ENCODE data around the gene ATF7. TPM values are rescaled to one million over a fixed set of nuclear protein-coding genes. Genes with fewer than 3 reads are reported as not detected.

The ATF7 gene
- polyA plus RNA-seq, 1 of the 3 experiments (the other 2 are of a cell fraction), result 12.8 TPM

DNA sequence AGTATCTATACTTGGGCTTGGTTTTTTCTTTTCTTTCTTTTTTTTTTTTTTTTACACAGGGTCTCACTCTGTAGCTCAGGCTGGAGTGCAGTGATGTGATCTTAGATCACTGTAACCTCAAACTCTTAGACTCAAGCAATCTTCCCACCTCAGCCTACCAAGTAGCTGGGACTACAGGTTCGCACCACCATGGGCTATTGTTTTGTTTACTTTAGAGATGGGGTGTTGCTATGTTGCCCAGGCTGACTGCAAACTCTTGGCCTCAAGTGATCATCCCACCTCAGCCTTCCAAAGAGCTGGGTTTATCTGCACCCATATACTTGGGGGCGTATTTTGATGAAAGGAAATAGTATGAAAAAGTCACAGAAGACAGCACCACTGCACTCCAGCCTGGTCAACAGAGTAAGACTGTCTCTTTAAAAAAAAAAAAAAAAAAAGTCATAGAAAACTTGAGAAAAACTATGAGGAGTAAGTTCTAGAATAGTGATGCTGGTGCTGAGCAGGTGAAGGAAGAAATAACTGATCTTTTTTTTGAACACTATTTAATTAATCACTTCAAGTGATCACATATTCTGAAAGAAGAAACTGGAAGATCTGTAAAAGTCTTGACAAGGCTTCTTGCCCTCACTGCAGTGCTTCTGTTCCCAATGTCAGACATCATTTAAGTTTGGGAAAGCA is 65.1 kb downstream of the ATF7 start:
- Histone ChIP-seq H3K9me3 (no peaks in the 10 kb centered on the region), H3K4me2 (peak overlapping the region; percentile 64), H3K9me2 (no peaks in the 10 kb centered on the region), H3K4me3 (ENCODE audit: low read depth in 2 of 2, low read length in 1 of 2) (no peak overlapping the region), H3F3A (replicated peaks; ENCODE audit: insufficient read depth) (peaks cover 27% of the 10 kb centered on the region), H3K9ac (peak overlapping the region; percentile 33; the same call in 1 of the 2 replicates), H3K36me3 (replicated peaks in 1 of 2; ENCODE audit: control insufficient read depth in 1 of 2, insufficient read depth in 2 of 2, low read length in 1 of 2) (no peaks in the 10 kb centered on the region), H3K79me2 (ENCODE audit: insufficient read depth) (peaks cover 5% of the 10 kb centered on the region; the same call in 1 of the 2 replicates), H3K27ac (ENCODE audit: low read depth in 2 of 2, low read length in 1 of 2) (peak overlapping the region; percentile 12 to 89; a peak in 3 of 4 replicates), H2AFZ (ENCODE audit: low read depth) (no peak overlapping the region), H3K27me3 (ENCODE audit: insufficient read depth) (no peaks in the 10 kb centered on the region), H4K20me1 (ENCODE audit: insufficient read depth) (peaks cover 13% of the 10 kb centered on the region), H3K4me1 (ENCODE audit: control insufficient read depth in 1 of 2, insufficient read depth in 2 of 2, low read depth in 1 of 2, low read length in 1 of 2) (peaks cover 0 to 19% of the 10 kb centered on the region in 2 experiments; a peak in 2 of 4 replicates)
- WGBS (ENCODE audit: low lambda C conversion rate), result 73% methylated on average over 2 of the region's 2 CpGs
- TF ChIP-seq CHD2 (IDR thresholded peaks at IDR 0.05; ENCODE audit: low read length, partially characterized antibody), result no peak
- no peak for DNase-seq
- ChIA-PET POLR2A (no interaction called here), CTCF (interaction anchor here (0.9 to 1.4 kb wide), 3 partner anchors 23 to 182 kb away, joined by 3 to 4 read pairs (median 3); partner anchors contain the start of gene ATP5MC2)

DNA sequence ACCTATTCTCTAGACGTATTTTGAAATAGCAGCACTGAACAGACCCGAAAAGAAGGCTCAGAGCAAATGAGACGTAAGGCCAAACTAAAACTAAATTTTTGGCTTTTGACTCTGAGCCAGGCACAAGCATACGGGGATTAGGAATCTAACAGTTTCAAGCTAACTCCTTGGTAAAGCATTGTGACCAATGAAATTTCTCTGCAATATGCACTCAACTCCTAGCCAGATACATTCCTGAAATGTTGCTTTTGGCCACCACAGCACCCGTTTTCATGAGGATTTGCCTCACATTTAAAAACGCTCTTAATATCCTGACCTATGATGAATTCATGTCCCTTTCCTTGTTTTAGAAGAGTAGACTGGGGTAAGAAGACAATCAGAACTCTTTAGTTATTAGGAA is 65.8 kb downstream of the ATF7 start:
- CTCF ChIA-PET, result no interaction called here

DNA sequence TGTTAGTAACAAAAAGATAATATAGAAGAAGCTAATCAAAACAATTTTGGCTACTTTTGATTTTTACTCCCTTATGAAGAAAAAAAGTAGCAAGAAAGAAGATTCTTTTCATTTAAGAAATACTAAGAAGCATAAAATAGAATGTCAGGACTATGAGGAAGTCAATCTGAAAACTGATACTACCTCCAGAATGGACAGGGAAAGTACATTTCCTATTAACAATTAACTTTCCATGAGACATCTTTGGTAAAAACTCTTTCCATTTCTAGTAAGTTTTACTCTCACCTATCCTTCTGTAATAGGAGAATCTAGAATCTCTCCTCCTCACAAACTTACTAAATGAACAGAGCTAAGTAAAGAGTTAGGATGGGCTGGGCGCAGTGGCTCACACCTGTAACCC is 67.6 kb downstream of the ATF7 start:
- CTCF ChIA-PET, result interaction anchor here (0.9 to 3.7 kb wide), 3 partner anchors 15 to 188 kb away, joined by 3 to 13 read pairs (median 3); partner anchors contain the start of gene ATP5MC2
- POLR2A ChIA-PET, result no interaction called here
- no peak overlapping the region for H3K9ac ChIP-seq
- H3F3A ChIP-seq (replicated peaks; ENCODE audit: insufficient read depth), result peaks cover 27% of the 10 kb centered on the region
- DNase-seq, result no peak
- TF ChIP-seq RCOR1 (IDR thresholded peaks at IDR 0.05; ENCODE audit: low read length) (no peak), RXRA (IDR thresholded peaks at IDR 0.05; ENCODE audit: borderline replicate concordance, low read depth) (no peak), EZH2phosphoT487 (IDR thresholded peaks at IDR 0.05; ENCODE audit: borderline replicate concordance, low read depth) (no peak), FOXM1 (IDR thresholded peaks at IDR 0.05; ENCODE audit: low read depth) (no peak)
- TF ChIP-seq, protein P1, sequence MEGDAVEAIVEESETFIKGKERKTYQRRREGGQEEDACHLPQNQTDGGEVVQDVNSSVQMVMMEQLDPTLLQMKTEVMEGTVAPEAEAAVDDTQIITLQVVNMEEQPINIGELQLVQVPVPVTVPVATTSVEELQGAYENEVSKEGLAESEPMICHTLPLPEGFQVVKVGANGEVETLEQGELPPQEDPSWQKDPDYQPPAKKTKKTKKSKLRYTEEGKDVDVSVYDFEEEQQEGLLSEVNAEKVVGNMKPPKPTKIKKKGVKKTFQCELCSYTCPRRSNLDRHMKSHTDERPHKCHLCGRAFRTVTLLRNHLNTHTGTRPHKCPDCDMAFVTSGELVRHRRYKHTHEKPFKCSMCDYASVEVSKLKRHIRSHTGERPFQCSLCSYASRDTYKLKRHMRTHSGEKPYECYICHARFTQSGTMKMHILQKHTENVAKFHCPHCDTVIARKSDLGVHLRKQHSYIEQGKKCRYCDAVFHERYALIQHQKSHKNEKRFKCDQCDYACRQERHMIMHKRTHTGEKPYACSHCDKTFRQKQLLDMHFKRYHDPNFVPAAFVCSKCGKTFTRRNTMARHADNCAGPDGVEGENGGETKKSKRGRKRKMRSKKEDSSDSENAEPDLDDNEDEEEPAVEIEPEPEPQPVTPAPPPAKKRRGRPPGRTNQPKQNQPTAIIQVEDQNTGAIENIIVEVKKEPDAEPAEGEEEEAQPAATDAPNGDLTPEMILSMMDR (IDR thresholded peaks at IDR 0.05), result no peak
- no peaks in the 10 kb centered on the region for H3K36me3 ChIP-seq (replicated peaks in 1 of 2; ENCODE audit: control insufficient read depth in 1 of 2, insufficient read depth in 2 of 2, low read length in 1 of 2)
- H4K20me1 ChIP-seq (ENCODE audit: insufficient read depth), result peaks cover 13% of the 10 kb centered on the region
- no peak overlapping the region for H3K4me2 ChIP-seq
- H3K4me1 ChIP-seq (ENCODE audit: control insufficient read depth in 1 of 2, insufficient read depth in 2 of 2, low read depth in 1 of 2, low read length in 1 of 2), result peaks cover 0 to 19% of the 10 kb centered on the region in 2 experiments; a peak in 2 of 4 replicates
- no peak overlapping the region for H3K4me3 ChIP-seq (ENCODE audit: low read depth in 2 of 2, low read length in 1 of 2)
- WGBS (ENCODE audit: low lambda C conversion rate), result 100% methylated on average over 1 of the region's 1 CpG
- H3K9me2 ChIP-seq, result no peaks in the 10 kb centered on the region
- no peaks in the 10 kb centered on the region for H3K9me3 ChIP-seq
- H3K27me3 ChIP-seq (ENCODE audit: insufficient read depth), result no peaks in the 10 kb centered on the region
- peak overlapping the region; percentile 3 to 20; a peak in 2 of 4 replicates for H3K27ac ChIP-seq (ENCODE audit: low read depth in 2 of 2, low read length in 1 of 2)
- no peak overlapping the region for H2AFZ ChIP-seq (ENCODE audit: low read depth)
- no peaks in the 10 kb centered on the region for H3K79me2 ChIP-seq (ENCODE audit: insufficient read depth)

More for the DNA sequence above, 65.8 kb downstream of the ATF7 start:
- Histone ChIP-seq H3K4me1 (ENCODE audit: control insufficient read depth in 1 of 2, insufficient read depth in 2 of 2, low read depth in 1 of 2, low read length in 1 of 2) (peaks cover 0 to 19% of the 10 kb centered on the region in 2 experiments; a peak in 2 of 4 replicates), H3K27me3 (ENCODE audit: insufficient read depth) (no peaks in the 10 kb centered on the region), H3K4me3 (ENCODE audit: low read depth in 2 of 2, low read length in 1 of 2) (no peak overlapping the region), H3K79me2 (ENCODE audit: insufficient read depth) (peaks cover 5% of the 10 kb centered on the region; the same call in 1 of the 2 replicates), H4K20me1 (ENCODE audit: insufficient read depth) (peaks cover 13% of the 10 kb centered on the region), H3F3A (replicated peaks; ENCODE audit: insufficient read depth) (peaks cover 27% of the 10 kb centered on the region), H3K36me3 (replicated peaks in 1 of 2; ENCODE audit: control insufficient read depth in 1 of 2, insufficient read depth in 2 of 2, low read length in 1 of 2) (no peaks in the 10 kb centered on the region), H3K9ac (peak overlapping the region; percentile 33; the same call in 1 of the 2 replicates), H3K9me3 (no peaks in the 10 kb centered on the region), H2AFZ (ENCODE audit: low read depth) (no peak overlapping the region), H3K27ac (ENCODE audit: low read depth in 2 of 2, low read length in 1 of 2) (peak overlapping the region; percentile 12 to 89; a peak in 3 of 4 replicates), H3K9me2 (no peaks in the 10 kb centered on the region), H3K4me2 (peak overlapping the region; percentile 64; the same call in 1 of the 2 replicates)
- POLR2A ChIA-PET, result no interaction called here
- 81% methylated on average over 6 of the region's 6 CpGs for WGBS (ENCODE audit: low lambda C conversion rate)
- TF ChIP-seq EZH2phosphoT487 (IDR thresholded peaks at IDR 0.05; ENCODE audit: borderline replicate concordance, low read depth) (no peak), RCOR1 (IDR thresholded peaks at IDR 0.05; ENCODE audit: low read length) (no peak), YY1 (IDR thresholded peaks at IDR 0.05; ENCODE audit: low read depth) (no peak), TCF12 (IDR thresholded peaks at IDR 0.05) (no peak), TEAD4 (IDR thresholded peaks at IDR 0.05; ENCODE audit: borderline replicate concordance, insufficient read depth) (no peak), RAD21 (IDR thresholded peaks at IDR 0.05; ENCODE audit: low read length) (no peak), JUND (IDR thresholded peaks at IDR 0.05) (no peak), ELF1 (IDR thresholded peaks at IDR 0.05) (no peak), MXI1 (IDR thresholded peaks at IDR 0.05; ENCODE audit: low read depth, low read length) (no peak), EP300 (IDR thresholded peaks at IDR 0.05; ENCODE audit: borderline replicate concordance in 1 of 2, low read depth in 1 of 2, low read length in 1 of 2) (no peak), FOXJ3 (CRISPR knock-in tag; IDR thresholded peaks at IDR 0.05) (no peak)
- TF ChIP-seq, protein P2, sequence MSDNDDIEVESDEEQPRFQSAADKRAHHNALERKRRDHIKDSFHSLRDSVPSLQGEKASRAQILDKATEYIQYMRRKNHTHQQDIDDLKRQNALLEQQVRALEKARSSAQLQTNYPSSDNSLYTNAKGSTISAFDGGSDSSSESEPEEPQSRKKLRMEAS (IDR thresholded peaks at IDR 0.05; ENCODE audit: low read depth), result no peak
- TF ChIP-seq, protein P3, sequence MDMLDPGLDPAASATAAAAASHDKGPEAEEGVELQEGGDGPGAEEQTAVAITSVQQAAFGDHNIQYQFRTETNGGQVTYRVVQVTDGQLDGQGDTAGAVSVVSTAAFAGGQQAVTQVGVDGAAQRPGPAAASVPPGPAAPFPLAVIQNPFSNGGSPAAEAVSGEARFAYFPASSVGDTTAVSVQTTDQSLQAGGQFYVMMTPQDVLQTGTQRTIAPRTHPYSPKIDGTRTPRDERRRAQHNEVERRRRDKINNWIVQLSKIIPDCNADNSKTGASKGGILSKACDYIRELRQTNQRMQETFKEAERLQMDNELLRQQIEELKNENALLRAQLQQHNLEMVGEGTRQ (IDR thresholded peaks at IDR 0.05; ENCODE audit: borderline replicate concordance, low read depth, low read length), result no peak
- DNase-seq, result no peak

Data from SK-N-SH (cell line).